ENCODE measurements around the gene ZZZ3. TPM values are rescaled to one million over a fixed set of nuclear protein-coding genes. Genes with fewer than 3 reads are reported as not detected.

The ZZZ3 gene
- polyA plus RNA-seq, 1 of the 3 experiments (the other 2 are of a cell fraction), result 14.2 TPM

GRCh38 chr1:77687519-77687906 is 5.1 kb upstream of the ZZZ3 start:
- no peak overlapping the region for H3K9ac ChIP-seq
- no peaks in the 10 kb centered on the region for H3K79me2 ChIP-seq (ENCODE audit: insufficient read depth)
- DNase-seq, result no peak
- H3K4me2 ChIP-seq, result no peak overlapping the region
- H3K27me3 ChIP-seq (ENCODE audit: insufficient read depth), result no peaks in the 10 kb centered on the region
- WGBS (ENCODE audit: low lambda C conversion rate), result 84% methylated on average over 14 of the region's 21 CpGs
- no peak overlapping the region for H3K27ac ChIP-seq (ENCODE audit: low read depth in 2 of 2, low read length in 1 of 2)
- H3K9me3 ChIP-seq, result no peaks in the 10 kb centered on the region
- H2AFZ ChIP-seq (ENCODE audit: low read depth), result no peak overlapping the region
- no peaks in the 10 kb centered on the region for H4K20me1 ChIP-seq (ENCODE audit: insufficient read depth)
- no peaks in the 10 kb centered on the region for H3K9me2 ChIP-seq
- ChIA-PET POLR2A (no interaction called here), CTCF (interaction anchor here (1.0 kb wide), 1 partner anchor 25 kb away, joined by 3 read pairs; no protein-coding TSS in a partner anchor)
- TF ChIP-seq EP300 (IDR thresholded peaks at IDR 0.05; ENCODE audit: borderline replicate concordance in 1 of 2, low read depth in 1 of 2, low read length in 1 of 2) (no peak), RXRA (IDR thresholded peaks at IDR 0.05; ENCODE audit: borderline replicate concordance, low read depth) (no peak), NFIC (IDR thresholded peaks at IDR 0.05; ENCODE audit: borderline replicate concordance) (no peak), MEF2A (IDR thresholded peaks at IDR 0.05; ENCODE audit: borderline replicate concordance, low read depth) (no peak), IRF3 (IDR thresholded peaks at IDR 0.05; ENCODE audit: low read depth, low read length) (no peak), TAF1 (IDR thresholded peaks at IDR 0.05; ENCODE audit: borderline replicate concordance, low read depth, low read length) (no peak), NRF1 (IDR thresholded peaks at IDR 0.05; ENCODE audit: low read depth, low read length) (no peak), MXI1 (IDR thresholded peaks at IDR 0.05; ENCODE audit: low read depth, low read length) (no peak), FOSL2 (IDR thresholded peaks at IDR 0.05; ENCODE audit: borderline replicate concordance, low read depth) (no peak), RAD21 (IDR thresholded peaks at IDR 0.05; ENCODE audit: low read length) (no peak), SMC3 (IDR thresholded peaks at IDR 0.05; ENCODE audit: low read depth, low read length) (no peak), PBX3 (IDR thresholded peaks at IDR 0.05) (no peak), EZH2phosphoT487 (IDR thresholded peaks at IDR 0.05; ENCODE audit: borderline replicate concordance, low read depth) (no peak), TCF12 (IDR thresholded peaks at IDR 0.05) (no peak), TEAD4 (IDR thresholded peaks at IDR 0.05; ENCODE audit: borderline replicate concordance, insufficient read depth) (no peak), GABPA (IDR thresholded peaks at IDR 0.05; ENCODE audit: low read depth) (no peak), CHD2 (IDR thresholded peaks at IDR 0.05; ENCODE audit: low read length, partially characterized antibody) (no peak), REST (IDR thresholded peaks at IDR 0.05; ENCODE audit: low read depth, low read length) (no peak)
- H3F3A ChIP-seq (replicated peaks; ENCODE audit: insufficient read depth), result peaks cover 11% of the 10 kb centered on the region
- no peak overlapping the region for H3K4me3 ChIP-seq (ENCODE audit: low read depth in 2 of 2, low read length in 1 of 2)
- peaks cover 0 to 6% of the 10 kb centered on the region in 2 experiments; a peak in 3 of 4 replicates for H3K4me1 ChIP-seq (ENCODE audit: control insufficient read depth in 1 of 2, insufficient read depth in 2 of 2, low read depth in 1 of 2, low read length in 1 of 2)
- H3K36me3 ChIP-seq (replicated peaks in 1 of 2; ENCODE audit: control insufficient read depth in 1 of 2, insufficient read depth in 2 of 2, low read length in 1 of 2), result peaks cover 0 to 8% of the 10 kb centered on the region in 2 experiments

Data from SK-N-SH (cell line).